ENCODE results near the gene PROM1.

- TF ChIP-seq PCBP2 (IDR thresholded peaks at IDR 0.05; ENCODE audit: low read depth, low read length, poor library complexity, severe bottlenecking) = no peak
- no peak for TF ChIP-seq CTCF (IDR thresholded peaks at IDR 0.05 in 2 of 3, conservative IDR thresholded peaks at IDR 0.05 in 1 of 3; ENCODE audit: insufficient read depth in 2 of 3, low read depth in 1 of 3, low read length in 3 of 3)
- TF ChIP-seq ZBTB7A (IDR thresholded peaks at IDR 0.05; ENCODE audit: borderline replicate concordance, control insufficient read depth, low read depth, low read length) = no peak
- no peak for TF ChIP-seq DACH1 (IDR thresholded peaks at IDR 0.05; ENCODE audit: partially characterized antibody)
- no peak for TF ChIP-seq C11orf30 (IDR thresholded peaks at IDR 0.05; ENCODE audit: low read depth)
- no peak for TF ChIP-seq ZBTB1 (CRISPR knock-in tag; IDR thresholded peaks at IDR 0.05; ENCODE audit: borderline replicate concordance, low read depth)
- TF ChIP-seq ZNF57 (CRISPR knock-in tag; IDR thresholded peaks at IDR 0.05) = no peak
- TF ChIP-seq ELK1 (CRISPR knock-in tag; IDR thresholded peaks at IDR 0.05) = no peak
Measured at GRCh38 chr4:16118090-16118489, 34.3 kb upstream of the PROM1 start.

Data from K562 (cell line).